Mammary epithelial cell (primary cell): ENCODE measurements around the gene PSMB4.

Experiments
- CTCF ChIP-seq, 2 donors: IDR thresholded peaks in 1 of 2; conservative IDR thresholded peaks in 1 of 2; 2 replicates each; pipeline ENCODE4 v1.5.1; 2011 to 2012; ENCODE audit warnings: inconsistent platforms in 2 of 2, low read length in 2 of 2, mild to moderate bottlenecking in 2 of 2, control low read depth in 1 of 2, low read depth in 1 of 2; ENCODE audit not compliant: insufficient read depth in 1 of 2; ENCODE audit errors: extremely low read depth in 1 of 2
- EZH2 ChIP-seq: IDR thresholded peaks from 2 replicates; pipeline ENCODE4 v1.6.1; 2012; ENCODE audit warnings: low read length, inconsistent platforms, borderline replicate concordance

- TF ChIP-seq CTCF (conservative IDR thresholded peaks at IDR 0.05 in 1 of 2, IDR thresholded peaks at IDR 0.05 in 1 of 2; ENCODE audit: extremely low read depth in 1 of 2, insufficient read depth in 1 of 2, low read depth in 1 of 2, low read length in 2 of 2), result no peak
- TF ChIP-seq EZH2, result no peak
Measured at GRCh38 chr1:151367658-151368392, 31.5 kb upstream of the PSMB4 start.
